ENCODE measurements around the gene DYNC1H1.
A peak's percentile ranks its signal among the peaks of the same experiment; 100 is the strongest.

Gene DYNC1H1

DNA sequence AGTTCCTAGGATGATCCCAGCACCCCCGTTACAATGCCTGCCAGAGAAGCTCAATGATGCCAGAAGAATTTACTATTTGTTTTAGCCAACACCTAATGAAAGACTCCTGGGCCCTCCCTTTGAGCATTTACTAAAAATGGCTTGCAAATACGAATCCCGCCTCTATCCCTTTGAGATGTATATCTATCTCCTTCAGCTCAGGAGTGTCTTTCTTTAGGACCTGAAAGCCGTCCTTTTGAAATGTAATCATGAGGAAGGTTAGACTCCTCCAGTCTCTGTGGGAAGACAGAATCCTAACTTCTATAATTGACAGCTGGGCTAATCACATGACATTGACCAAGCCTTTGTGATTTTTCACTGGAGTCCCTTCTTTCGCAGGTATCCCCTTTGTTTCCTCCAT is 19.2 kb upstream of the DYNC1H1 start:
- DNase-seq = no peak

DNA sequence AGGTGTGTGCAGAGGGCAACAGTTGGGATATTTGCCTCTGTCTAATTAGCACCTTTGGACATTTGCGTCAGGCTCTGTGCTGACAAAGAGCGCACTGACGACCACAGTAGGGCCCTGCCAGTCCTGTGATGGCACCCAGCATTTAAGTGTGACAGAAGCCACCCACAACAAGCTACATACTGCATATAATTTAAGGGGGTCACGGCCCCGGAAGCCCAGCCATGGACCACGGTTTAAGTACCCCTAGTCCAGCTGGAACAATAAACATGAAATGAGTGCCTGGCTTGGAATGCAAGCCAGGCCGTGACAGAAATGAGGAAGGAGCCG is 16.8 kb upstream of the DYNC1H1 start:
- DNase-seq = no peak

DNA sequence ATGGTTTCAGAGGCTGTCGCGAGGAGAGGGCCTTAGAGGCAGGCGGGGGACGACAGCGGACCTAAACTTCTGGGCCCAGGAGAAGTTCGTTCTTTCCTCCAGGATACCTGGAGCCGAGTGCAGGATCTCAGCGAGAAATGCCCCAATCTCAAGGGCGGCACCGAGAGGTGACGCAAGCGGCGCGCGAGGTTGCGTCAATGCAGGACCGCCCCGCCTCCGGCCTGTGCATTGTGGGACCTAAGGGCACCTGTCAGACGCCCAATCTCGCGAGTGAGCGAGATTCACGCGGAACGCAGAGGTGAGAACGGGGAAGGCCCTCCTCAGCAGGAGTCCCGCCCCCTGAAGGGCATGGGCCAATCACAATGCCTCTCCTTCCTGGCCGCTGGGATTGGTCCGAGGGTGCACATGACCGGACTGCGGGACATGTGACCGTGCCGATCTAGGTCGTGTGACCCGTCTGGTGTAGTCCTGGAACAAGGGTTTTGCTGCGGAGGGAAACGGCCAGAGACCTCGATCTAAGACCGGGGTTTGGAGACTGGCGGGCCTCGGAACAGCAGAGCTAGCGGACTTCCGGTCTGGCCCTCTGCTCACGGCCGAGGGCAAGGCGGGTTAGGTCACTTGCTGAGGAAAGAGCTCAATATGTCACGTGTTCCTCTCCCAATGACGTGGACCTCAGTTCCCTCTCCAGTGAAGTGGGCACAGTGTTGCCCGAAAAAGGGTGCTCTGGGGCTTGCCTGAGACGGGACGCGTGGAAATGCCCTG is 16.3 kb upstream of the DYNC1H1 start:
- DNase-seq = peak; percentile 100

DNA sequence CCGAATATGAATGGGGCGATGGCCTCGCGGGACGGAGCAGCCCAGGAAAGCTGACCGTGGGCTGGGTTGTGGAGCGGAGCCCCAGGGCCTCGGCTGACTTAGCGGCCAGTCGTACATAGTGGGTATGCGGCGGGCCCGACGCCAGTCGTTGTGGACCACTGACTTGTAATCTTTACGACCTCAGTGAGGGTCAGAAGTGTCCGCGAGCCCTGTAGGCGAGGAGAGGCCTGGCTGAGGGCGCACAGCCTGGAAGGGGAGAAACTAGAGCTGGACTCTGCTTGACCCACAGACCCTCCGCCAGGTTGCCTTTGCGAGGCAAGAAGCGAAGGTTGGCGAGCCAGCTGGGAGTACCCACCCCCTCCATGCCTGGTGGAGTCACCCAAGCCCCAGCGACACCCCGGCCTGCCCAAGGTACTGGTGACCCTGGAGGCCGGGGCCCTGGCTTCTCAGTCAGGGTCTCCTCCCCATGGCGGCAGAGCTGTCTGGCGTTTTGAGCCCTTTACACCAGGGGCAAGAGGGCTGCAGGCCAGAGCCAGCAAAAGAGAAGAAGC is 15.6 kb upstream of the DYNC1H1 start:
- DNase-seq = no peak

DNA sequence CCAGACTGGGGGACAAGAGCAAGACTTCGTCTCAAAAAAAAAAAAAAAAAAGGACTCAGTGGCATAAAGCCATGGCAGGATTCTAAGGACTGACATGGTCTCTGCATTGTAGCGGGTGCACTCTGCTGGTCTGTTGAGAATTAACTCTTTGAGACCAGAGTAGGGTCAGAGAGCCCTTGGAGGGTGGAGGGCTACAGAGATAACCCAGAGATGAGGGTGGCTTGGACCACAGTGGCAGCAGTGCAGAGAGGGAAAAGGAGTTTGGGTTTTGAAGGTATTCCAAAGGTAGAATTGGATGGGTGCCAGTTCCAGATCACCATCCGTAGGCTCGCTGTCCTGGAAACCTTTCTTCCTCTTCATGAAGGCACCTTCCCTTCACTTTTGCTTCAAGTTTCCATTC is 14.3 kb upstream of the DYNC1H1 start:
- DNase-seq = no peak

DNA sequence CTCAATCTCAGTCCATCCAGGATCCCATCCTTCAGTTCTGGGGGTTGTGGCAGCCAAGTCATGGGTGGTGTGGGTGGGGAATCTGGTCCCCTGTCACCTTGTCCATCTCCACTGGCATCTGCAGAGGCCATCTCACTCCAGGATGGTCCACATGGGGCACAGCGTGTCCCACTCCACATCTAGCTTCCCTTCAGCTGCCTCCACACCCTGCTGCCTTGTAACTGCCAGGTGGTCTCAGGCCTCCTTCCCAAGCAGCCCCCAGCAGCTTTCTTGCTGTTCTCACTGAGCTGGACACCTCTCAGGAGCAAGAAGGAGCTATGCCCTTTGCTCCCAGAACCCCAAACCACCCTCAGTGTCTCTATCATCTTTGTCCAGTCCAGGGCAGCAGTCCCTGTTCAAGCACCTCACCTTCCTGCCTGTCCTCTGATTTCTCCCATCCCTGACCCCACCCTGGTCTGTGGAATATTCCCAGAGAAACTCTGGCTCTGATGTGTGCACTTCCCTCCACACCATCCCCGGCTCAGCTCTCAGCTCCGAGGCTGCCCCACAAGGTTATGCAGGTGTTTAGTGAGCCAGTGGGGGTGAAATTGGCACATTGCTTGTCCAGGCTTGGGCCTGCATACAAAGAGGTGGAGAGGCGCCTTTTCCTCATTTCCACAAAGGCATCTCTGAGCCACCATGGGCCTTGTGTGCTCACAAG is 13.7 kb upstream of the DYNC1H1 start:
- DNase-seq = no peak

DNA sequence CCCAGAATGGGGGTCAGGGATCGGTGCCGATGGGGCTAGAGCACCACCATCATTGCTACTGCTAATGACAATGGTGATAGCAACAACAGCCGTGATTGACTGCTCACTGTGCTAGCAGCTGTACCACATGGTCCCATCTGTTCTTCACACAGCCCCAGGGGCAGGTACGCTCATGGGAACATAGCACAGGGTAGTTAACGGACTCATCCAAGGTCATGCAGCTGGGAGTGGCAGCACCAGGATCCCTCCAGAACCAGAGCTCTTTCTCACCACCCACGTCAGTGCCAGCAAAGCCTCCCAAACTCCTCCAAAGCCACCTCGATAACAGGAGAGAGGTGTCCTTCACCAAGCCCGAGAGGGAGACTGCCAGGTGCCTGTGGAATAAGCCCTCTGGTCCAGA is 11.2 kb upstream of the DYNC1H1 start:
- DNase-seq = no peak

DNA sequence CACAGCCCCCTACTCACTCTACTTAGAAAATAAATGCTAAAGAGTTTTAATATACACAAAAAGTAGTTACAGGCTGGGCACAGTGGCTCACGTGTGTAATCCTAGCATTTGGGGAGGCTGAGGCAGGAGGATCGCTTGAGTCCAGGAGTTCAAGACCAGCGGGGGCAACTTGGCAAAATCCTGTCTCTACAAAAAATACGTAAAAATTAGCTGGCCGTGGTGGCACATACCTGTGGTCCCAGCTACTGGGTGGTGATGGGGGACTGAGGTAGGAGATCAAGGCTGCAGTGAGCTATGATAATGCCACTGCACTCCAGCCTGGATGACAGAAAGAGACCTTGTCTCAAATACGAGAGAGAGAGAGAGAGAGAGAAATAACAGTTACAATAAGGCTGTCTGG is 9.9 kb upstream of the DYNC1H1 start:
- no peak for DNase-seq

DNA sequence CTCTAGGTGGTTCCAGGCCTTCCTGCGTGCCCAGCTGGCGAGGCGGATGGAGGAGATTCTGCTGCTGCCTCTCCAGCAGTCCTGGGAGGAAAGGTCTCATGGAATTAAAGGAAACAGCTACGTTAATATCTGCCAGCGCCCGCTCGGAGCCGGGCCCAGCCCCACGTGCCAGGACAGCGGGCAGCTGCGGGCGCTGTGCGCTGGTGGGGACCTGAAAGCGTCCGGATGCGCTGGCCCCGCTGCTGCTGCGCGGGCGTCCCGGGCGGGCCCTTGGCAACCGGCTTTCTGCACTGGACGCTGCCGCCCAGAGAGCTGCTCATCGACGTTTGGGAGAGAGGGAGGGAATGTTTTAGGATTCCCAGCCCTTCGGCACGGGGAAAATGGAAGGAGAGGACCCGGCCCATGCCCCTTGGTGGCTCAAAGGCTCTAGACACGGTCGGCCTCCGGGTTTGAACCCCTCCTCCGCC is 8.6 kb upstream of the DYNC1H1 start:
- DNase-seq = no peak

DNA sequence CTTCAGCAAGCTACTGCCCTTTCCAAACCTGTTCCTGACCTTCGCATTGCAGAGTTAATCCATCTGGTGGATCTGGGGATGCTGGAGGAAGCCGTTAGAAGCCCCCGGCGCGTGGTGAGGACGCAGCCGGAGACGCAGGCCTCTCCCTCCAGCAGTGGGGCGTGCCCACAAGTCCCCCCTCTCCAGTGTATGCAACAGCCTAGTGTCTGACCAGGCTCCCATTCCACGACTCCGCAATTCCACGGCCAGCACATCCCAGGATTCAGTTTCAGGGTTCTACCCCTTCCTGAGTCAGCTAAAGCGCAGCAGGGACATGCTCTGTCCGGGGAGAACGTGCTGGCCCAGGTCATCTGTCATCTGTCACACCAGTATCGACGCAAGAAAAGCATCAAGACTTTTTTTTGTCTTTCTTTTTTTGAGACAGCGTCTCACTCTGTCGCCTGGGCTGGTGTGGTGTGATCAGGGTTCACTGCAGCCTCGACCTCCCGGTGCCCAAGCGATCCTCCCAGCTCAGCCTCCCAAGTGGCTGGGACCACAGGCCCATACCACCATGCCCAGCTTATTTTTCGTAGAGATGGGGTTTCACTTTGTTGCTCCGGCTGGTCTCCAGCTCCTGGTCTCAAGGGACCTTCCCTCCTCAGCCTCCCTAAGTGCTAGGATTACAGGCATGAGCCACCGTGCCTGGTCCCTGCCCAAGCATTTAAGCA is 8.0 kb upstream of the DYNC1H1 start:
- no peak for DNase-seq

DNA sequence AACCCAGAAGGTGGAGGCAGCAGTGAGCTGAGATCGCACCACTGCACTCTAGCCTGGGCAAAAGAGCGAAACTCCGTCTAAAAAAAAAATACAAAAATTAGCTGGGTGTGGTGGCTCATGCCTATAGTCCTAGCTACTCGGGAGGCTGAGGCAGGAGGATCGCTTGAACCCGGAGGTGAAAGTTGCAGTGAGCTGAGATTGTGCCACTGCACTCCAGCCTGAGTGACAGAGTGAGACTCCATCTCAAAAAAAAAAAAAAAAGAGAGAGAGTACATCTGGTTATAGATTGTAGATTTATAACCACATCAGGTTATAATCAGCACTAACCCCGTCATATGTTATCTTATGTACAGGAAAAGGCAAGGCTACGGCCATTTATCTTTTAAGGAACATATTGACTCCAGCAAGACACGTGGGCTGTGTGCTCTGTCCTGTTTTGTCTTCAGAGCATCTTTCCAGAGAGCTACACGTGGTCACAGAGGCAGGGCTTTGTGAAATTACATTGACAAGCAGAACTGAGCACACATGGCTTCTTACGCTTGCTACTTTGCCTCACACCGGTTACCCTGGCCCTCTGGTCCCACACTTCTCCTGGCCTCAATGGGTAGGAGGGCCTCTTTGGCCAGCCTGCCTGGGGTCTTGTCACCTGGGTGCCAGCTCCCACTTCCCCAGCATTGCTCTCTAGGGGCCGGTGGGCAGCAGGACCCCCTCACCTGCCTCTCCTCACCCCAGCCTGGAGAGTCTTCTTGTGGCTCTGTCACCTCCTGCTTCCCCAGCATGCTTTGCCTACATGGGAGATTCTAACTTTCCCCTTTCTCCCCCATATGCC is 6.8 kb upstream of the DYNC1H1 start:
- no peak for DNase-seq

DNA sequence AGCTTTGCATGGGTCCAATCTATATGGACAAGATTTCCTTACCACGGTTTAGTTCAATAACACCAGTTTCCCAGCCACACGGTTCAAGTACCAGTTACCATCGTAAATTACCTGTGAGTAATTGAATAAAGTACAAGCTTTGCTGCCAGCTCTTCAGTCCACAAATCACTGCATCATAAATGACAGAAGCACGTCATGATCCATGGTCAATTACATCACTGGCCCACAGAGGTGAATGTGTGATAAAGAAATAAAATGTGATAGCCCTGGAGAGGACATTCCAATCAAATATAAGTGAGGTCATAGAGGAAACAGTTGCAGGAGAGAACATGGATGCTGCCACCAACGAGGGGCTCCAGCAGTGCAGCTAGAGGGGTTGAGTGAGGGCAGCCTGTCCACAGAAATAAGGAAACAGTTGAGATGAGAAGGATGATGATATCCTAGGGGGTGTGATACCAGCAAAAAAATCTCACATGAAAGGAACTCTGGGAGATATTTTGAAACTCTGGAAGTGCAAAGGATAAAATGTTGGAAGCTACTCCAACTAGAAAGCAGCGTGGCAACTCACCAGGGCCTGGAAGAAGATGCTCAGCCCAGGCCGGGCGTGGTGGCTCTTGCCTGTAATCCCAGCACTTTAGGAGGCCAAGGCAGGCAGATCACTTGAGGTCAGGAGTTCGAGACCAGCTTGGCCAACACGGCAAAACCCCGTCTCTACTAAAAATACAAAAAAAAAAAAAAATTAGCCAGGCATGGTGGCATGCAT is 5.8 kb upstream of the DYNC1H1 start:
- no peak for DNase-seq

DNA sequence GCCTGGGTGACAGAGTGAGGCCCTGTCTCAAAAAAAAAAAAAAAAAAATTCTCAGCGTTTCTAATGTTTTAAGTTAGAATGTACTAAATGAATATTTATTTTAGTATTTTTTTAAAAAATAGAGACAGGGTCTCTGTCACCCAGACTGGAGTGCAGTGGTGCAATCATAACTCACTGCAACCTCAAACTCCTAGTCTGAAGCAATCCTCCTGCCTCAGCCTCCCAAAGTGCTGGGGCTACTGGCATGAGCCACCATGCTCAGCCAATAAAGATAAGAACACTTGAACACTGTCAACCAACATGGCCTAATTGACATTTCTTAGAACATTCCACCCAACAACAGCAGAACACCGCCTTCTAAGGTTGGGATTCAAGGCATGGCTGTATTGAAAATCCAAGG is 5.1 kb upstream of the DYNC1H1 start:
- DNase-seq = no peak

DNA sequence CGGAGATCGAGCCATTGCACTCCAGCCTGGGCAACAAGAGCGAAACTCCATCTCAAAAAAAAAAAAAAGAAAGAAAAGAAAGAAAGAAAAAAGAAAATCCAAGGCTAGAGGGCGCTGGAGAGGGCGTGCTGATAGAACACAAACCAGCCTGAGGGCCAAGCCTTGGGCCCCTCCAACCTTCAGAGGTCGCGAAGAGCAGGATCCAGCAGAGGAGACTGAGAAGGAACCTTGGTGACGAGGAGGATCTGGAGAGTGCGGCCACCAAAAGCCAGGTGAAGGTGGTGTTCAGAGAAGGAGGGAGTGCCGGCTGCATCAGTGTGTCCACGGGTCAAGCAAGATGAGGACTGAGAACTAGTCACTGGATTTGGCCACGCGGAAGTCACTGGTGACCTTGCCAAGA is 4.1 kb upstream of the DYNC1H1 start:
- peak; percentile 46 for DNase-seq

DNA sequence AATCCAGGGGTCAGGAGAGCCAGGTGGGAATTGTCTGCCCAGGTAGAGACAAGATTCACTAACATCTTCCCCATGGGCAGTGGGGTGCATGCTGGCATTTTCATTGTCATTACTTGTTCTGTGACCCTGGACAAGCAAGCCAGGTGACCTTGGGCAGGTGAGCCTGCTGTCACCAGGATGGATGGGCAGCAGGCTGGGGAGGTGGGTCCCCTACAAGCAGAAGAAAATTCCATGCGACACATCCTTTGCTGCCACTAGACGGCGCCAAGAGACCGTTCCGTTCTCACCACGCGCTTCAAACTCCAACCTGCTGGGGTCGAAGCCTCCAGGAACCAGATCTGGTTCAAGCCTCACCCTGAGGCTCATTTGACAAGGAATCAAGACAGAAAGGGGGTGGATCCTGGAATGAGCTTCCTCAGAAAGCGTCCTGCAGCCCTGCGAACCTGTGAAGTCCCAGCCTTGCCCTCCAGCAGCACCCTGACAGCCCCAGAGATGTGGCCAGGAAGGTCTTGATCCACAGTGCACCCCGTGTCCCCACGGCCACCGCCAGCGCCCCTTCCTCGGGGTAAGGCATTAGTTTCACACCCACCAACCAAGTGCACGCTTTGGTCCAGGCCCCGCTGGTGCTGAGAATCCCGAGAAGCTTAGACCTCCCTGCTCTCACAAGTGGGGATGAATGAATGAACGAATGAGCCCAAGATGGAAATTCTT is 3.2 kb upstream of the DYNC1H1 start:
- DNase-seq = peak; percentile 86

DNA sequence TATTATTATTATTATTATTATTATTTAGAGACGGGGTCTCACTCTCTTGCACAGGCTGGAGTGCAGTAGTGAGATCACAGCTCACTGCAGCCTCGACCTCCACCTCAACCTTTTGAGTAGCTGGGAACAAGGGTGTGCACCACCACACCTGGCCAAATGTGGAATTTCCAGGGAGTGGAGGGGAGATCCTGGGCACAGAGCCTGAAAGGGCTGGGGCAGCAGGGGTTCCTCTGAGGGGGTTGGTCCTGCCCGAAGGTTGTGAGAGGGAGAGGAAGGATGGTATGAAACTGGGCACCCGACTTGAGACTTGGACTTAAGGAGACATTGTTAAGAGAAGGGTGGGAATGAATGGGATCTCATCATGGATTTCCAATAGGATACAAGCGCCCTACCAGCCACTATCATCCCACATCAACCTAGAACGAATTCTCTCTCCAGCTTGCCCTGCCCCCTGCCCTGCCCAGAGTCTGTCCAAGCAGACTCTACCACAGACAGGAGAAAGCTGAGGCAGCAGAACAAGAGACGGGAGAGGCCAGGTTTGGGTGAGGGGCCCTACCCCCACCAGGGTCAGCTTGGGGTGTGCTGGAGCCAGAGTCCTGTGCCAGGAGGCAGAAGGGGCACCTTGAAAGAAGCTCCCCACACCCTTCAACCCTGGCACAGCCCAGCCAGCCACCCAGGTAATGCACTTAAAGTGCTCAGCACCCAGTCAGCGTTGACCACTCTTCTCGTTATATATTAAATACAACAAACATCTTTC is 2.4 kb upstream of the DYNC1H1 start:
- DNase-seq = no peak

DNA sequence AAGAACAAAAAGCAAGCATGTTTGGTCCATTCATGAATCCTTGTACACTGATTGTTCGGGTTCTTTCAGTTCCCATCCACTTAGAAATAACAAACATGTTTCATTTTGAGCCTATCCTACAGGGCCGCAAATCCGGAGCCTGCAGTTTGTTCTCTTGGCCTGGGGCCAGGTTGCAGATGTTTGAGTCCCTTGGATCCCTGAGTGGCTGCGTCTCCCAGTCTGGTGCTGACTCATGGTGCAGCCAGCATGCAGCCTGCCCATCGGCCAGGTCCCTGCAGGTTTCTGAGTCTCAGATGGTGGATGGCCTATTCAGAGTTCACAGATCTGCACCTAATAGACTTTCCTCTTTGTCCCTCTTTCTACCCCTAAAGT is 1.9 kb upstream of the DYNC1H1 start:
- no peak for DNase-seq

DNA sequence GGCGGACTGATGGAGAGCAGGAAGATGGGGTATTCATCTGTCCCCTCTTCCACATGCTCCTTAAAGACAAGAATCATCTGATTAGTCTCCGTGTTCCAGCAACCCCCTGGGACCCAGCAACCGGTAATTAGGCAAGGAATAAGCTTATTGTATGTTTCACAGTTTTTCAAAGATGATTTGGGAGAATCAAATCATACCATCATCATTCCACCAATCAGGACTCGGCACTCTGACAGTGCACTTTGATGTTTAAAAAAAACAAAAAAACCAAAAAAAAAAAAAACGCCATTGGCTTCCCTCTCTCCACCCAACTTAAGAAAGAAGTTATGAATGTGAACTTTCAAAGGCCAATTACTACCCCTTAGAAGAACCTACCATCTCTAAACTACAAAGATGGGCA is 1.3 kb upstream of the DYNC1H1 start:
- no peak for DNase-seq

DNA sequence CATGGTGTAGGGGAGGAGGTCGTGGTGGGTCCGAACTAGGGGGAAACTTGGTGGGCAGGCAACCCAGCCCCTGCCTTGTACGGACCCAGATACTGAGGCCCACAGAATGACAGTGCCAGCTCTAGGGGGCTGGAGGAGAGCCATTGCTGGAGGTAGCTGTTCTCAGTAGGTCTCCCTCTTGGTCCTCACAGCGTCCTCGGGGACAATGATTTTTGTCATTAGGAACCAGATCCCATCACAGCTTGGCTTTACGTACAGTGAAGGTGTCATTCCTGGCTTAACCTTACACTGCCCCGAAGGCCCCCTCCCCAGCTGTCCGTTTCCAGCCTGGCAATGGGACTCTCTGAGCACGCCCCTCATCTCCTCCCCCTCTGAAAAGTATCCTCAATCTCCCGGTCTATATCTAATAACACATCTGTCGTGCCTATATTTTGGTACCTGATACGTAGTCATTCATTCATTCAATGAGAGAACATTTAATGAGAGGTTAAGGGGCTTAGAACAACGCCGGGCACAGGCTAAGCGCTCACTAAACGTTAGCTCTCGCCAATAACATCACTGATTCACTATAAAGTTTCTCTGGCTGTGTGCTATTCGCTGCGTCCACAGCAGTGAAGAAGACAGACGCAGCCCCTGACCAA is 597 bp upstream of the DYNC1H1 start:
- no peak for DNase-seq

DNA sequence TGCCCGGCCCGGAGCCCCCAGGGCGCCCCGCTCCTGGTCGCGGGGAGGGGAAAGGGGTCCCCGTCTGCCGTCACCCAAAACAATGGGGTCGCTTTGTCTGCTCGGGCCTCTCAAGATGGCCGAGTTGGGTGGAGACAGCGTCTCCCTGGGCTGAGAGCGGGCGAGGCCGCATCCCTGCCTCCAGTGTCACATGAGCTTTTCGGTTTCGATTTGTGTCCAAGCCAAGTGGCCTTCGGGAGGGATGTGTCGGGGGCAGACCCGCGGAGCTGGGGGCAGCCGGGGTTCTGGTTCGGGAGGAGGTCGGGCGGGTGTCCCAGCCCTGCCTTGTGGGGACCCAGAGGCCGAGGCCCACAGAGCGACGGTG is 790 bp downstream of the DYNC1H1 start:
- peak; percentile 75 for DNase-seq

All from activated CD4-positive, alpha-beta T cell treated with anti-CD3 and anti-CD28 coated beads, Interleukin-2, amount 50 U/mL, for 16 hours (primary cell).